Measurements from ENCODE around the gene ADARB1.

ADARB1 gene

GRCh38 chr21:45163413-45164123, 89.2 kb downstream of the ADARB1 start:
- DNase-seq (ENCODE audit: extremely low spot score): no peak
- no peak for TF ChIP-seq CTCF (IDR thresholded peaks at IDR 0.05; ENCODE audit: control extremely low read depth, extremely low read depth, low read depth, missing control alignments)
- CTCF ChIA-PET: interaction anchor here (1.1 to 2.9 kb wide), 4 partner anchors 11 to 26 kb away, joined by 3 to 10 read pairs (median 6); no protein-coding TSS in a partner anchor
- POLR2A ChIA-PET: no interaction called here

GRCh38 chr21:45164124-45164511, 89.7 kb downstream of the ADARB1 start:
- ChIA-PET CTCF (interaction anchor here (1.5 to 2.9 kb wide), 2 partner anchors 11 to 23 kb away, joined by 3 to 10 read pairs; no protein-coding TSS in a partner anchor), POLR2A (no interaction called here)
- DNase-seq (ENCODE audit: extremely low spot score): no peak
- no peak for TF ChIP-seq CTCF (IDR thresholded peaks at IDR 0.05; ENCODE audit: control extremely low read depth, extremely low read depth, low read depth, missing control alignments)

GRCh38 chr21:45164838-45165237, 90.5 kb downstream of the ADARB1 start:
- POLR2A ChIA-PET: no interaction called here
- CTCF ChIA-PET: no interaction called here
- no peak for DNase-seq (ENCODE audit: extremely low spot score)
- no peak for TF ChIP-seq CTCF (IDR thresholded peaks at IDR 0.05; ENCODE audit: control extremely low read depth, extremely low read depth, low read depth, missing control alignments)

GRCh38 chr21:45166931-45167330, 92.6 kb downstream of the ADARB1 start:
- ChIA-PET POLR2A (no interaction called here), CTCF (interaction anchor here (1.0 to 1.7 kb wide), 4 partner anchors 26 to 226 kb away, joined by 3 to 10 read pairs (median 4); no protein-coding TSS in a partner anchor)
- no peak for DNase-seq (ENCODE audit: extremely low spot score)
- no peak for TF ChIP-seq CTCF (IDR thresholded peaks at IDR 0.05; ENCODE audit: control extremely low read depth, extremely low read depth, low read depth, missing control alignments)

GRCh38 chr21:45167796-45168222, 93.4 kb downstream of the ADARB1 start:
- no peak for DNase-seq (ENCODE audit: extremely low spot score)
- CTCF ChIA-PET: interaction anchor here (2.2 to 3.0 kb wide), 2 partner anchors 28 to 30 kb away, joined by 6 to 14 read pairs; no protein-coding TSS in a partner anchor
- TF ChIP-seq CTCF (IDR thresholded peaks at IDR 0.05; ENCODE audit: control extremely low read depth, extremely low read depth, low read depth, missing control alignments): no peak
- POLR2A ChIA-PET: no interaction called here

- no peak for DNase-seq (ENCODE audit: extremely low spot score)
- ChIA-PET CTCF (interaction anchor here (2.2 to 3.0 kb wide), 2 partner anchors 29 to 31 kb away, joined by 6 to 14 read pairs; no protein-coding TSS in a partner anchor), POLR2A (no interaction called here)
- TF ChIP-seq CTCF (IDR thresholded peaks at IDR 0.05; ENCODE audit: control extremely low read depth, extremely low read depth, low read depth, missing control alignments): no peak
Observed at GRCh38 chr21:45168522-45168921, 94.1 kb downstream of the ADARB1 start.

Measured in GM10248 (cell line).